Panc1 (cell line): ENCODE results near the gene NUP188. TPM values are rescaled to one million over a fixed set of nuclear protein-coding genes. Genes with fewer than 3 reads are reported as not detected.

Experiments used
- ATAC-seq: fragments of 200-7000 bp; cut with Tn5 transposase; 2 replicates; pipeline ENCODE4 v1.9.1; 2020; ENCODE audit warnings: mild to moderate bottlenecking, moderate library complexity
- BruUV-seq: library from RNA; stranded (reverse); fragments of 400-500 nt; replicated peaks from 2 replicates; lab custom pipeline; 2021; lab: Mats Ljungman, UMichigan
- CTCF ChIA-PET: fragments of 300-600 bp; sonication (Branson Sonifier 250); formaldehyde crosslinking; loops from one replicate; lab custom pipeline; 2022; ENCODE audit warnings: antibody characterized with exemption; lab: Charles Lee
- POLR2A ChIA-PET: fragments of 300-600 bp; sonication (Branson Sonifier 250); formaldehyde crosslinking; loops from one replicate; lab custom pipeline; 2022; ENCODE audit warnings: antibody characterized with exemption; lab: Charles Lee
- DNase-seq: peaks from one replicate; pipeline ENCODE4 v3.0.0-alpha.2; 2010; ENCODE audit warnings: low read depth, low spot score
- H3K27ac ChIP-seq: 2 replicates; pipeline ENCODE4 v1.5.1; 2011; ENCODE audit warnings: mild to moderate bottlenecking, low read length, inconsistent platforms
- H3K27me3 ChIP-seq: fragments of 200-500 bp; sonication (Bioruptor generic); 2 replicates; pipeline ENCODE4 v1.6.0; 2014; ENCODE audit warnings: low read length, inconsistent platforms; ENCODE audit not compliant: control insufficient read depth, insufficient read depth
- H3K36me3 ChIP-seq: fragments of 200-500 bp; sonication (Bioruptor generic); 2 replicates; pipeline ENCODE4 v1.5.1; 2014; ENCODE audit warnings: inconsistent platforms, mild to moderate bottlenecking, low read length, moderate library complexity; ENCODE audit not compliant: control insufficient read depth, insufficient read depth
- H3K4me1 ChIP-seq: 2 replicates; pipeline ENCODE4 v1.5.1; 2011; ENCODE audit warnings: inconsistent platforms, mild to moderate bottlenecking, low read length, moderate library complexity; ENCODE audit not compliant: control insufficient read depth, insufficient read depth
- H3K4me3 ChIP-seq, 2 experiments: 2 replicates each; pipeline ENCODE4 v1.5.1; 2011 to 2012; ENCODE audit warnings: low read depth in 2 of 2, low read length in 2 of 2, mild to moderate bottlenecking in 2 of 2, inconsistent platforms in 1 of 2, moderate library complexity in 1 of 2
- H3K9me3 ChIP-seq: fragments of 200-500 bp; sonication (Bioruptor generic); 2 replicates; pipeline ENCODE4 v1.5.1; 2014; ENCODE audit warnings: low read depth, mild to moderate bottlenecking, inconsistent platforms, low read length, moderate library complexity; ENCODE audit not compliant: control insufficient read depth, insufficient read depth
- CTCF ChIP-seq: fragments of 450-650 bp; IDR thresholded peaks from 2 replicates; pipeline ENCODE4 v1.5.1; 2017; ENCODE audit warnings: mild to moderate bottlenecking
- POLR2AphosphoS5 ChIP-seq: IDR thresholded peaks from 2 replicates; pipeline ENCODE4 v1.6.1; 2012; ENCODE audit warnings: mild to moderate bottlenecking, low read depth, low read length, moderate library complexity
- REST ChIP-seq, 2 experiments: IDR thresholded peaks; 2 replicates each; pipeline ENCODE4 v1.6.1; 2011 to 2012; ENCODE audit warnings: low read depth in 2 of 2, control low read depth in 1 of 2, low read length in 1 of 2, mild to moderate bottlenecking in 1 of 2, moderate library complexity in 1 of 2; ENCODE audit not compliant: insufficient read depth in 1 of 2
- SIN3A ChIP-seq: IDR thresholded peaks from 2 replicates; pipeline ENCODE4 v1.6.1; 2012; ENCODE audit warnings: low read depth, mild to moderate bottlenecking, low read length, moderate library complexity, borderline replicate concordance; ENCODE audit not compliant: insufficient read depth
- TCF7L2 ChIP-seq: IDR thresholded peaks from 2 replicates; pipeline ENCODE4 v1.6.1; 2011; ENCODE audit warnings: mild to moderate bottlenecking, low read depth, low read length, inconsistent platforms
- in situ Hi-C: cut with HindIII; loops from 2 replicates; pipeline ENCODE4 v1.10.0; 2016; ENCODE audit warnings: low sequenced_read_pairs, low pct_unique_long_range_greater_than_20kb
- intact Hi-C: fragments of 100-400 bp; cut with micrococcal nuclease; formaldehyde crosslinking; loops from one replicate; pipeline ENCODE4 v1.10.0; 2022; ENCODE audit not compliant: unreplicated experiment
- total RNA-seq: library from RNA; stranded (reverse); gene quantifications from one replicate; pipeline ENCODE4 v1.2.1, GENCODE V29; 2021; ENCODE audit not compliant: unreplicated experiment

Gene NUP188
- total RNA-seq, 1 experiment from 2014 or later, result 69.9 TPM

GRCh38 chr9:128913048-128913900 is 34.2 kb upstream of the NUP188 start:
- peaks cover 12% of the 10 kb centered on the region; the same call in 1 of the 2 replicates for H3K4me1 ChIP-seq
- H3K27me3 ChIP-seq, result no peaks in the 10 kb centered on the region
- ChIA-PET CTCF (interaction anchor here (1.2 kb wide), 1 partner anchor 83 kb away, joined by 4 read pairs; the partner anchor contains the start of gene SPOUT1), POLR2A (no interaction called here)
- no peak for DNase-seq
- BruUV-seq, result no TSS peak
- in situ Hi-C loops, result no loop called here
- H3K4me3 ChIP-seq, result no peak overlapping the region
- TF ChIP-seq SIN3A (no peak), TCF7L2 (no peak), CTCF (no peak), POLR2AphosphoS5 (no peak), REST (IDR thresholded peaks at IDR 0.05; ENCODE audit: insufficient read depth in 1 of 2, low read depth in 2 of 2, low read length in 1 of 2) (no peak)
- no peaks in the 10 kb centered on the region for H3K36me3 ChIP-seq
- ATAC-seq, result no peak
- no peaks in the 10 kb centered on the region for H3K9me3 ChIP-seq
- intact Hi-C loops, result no loop called here
- 0 out of 2 replicates have a peak overlapping the region, but pooled peaks have one; percentile 29 for H3K27ac ChIP-seq

- CTCF ChIA-PET, result interaction anchor here (1.2 kb wide), 1 partner anchor 84 kb away, joined by 4 read pairs; the partner anchor contains the start of gene SPOUT1
- Histone ChIP-seq H3K27ac (no peak overlapping the region), H3K4me1 (peaks cover 12% of the 10 kb centered on the region; the same call in 1 of the 2 replicates)
Measured at GRCh38 chr9:128913995-128914772, 33.3 kb upstream of the NUP188 start.

More at GRCh38 chr9:128913995-128914772, 33.3 kb upstream of the NUP188 start:
- Histone ChIP-seq H3K4me3 (no peak overlapping the region), H3K27me3 (no peaks in the 10 kb centered on the region), H3K9me3 (no peaks in the 10 kb centered on the region), H3K36me3 (no peaks in the 10 kb centered on the region)
- intact Hi-C loops, result no loop called here
- no TSS peak for BruUV-seq
- POLR2A ChIA-PET, result no interaction called here
- ATAC-seq (no peak), DNase-seq (no peak)
- TF ChIP-seq POLR2AphosphoS5, result no peak
- no peak for TF ChIP-seq CTCF
- TF ChIP-seq SIN3A, result no peak
- TF ChIP-seq REST (IDR thresholded peaks at IDR 0.05; ENCODE audit: insufficient read depth in 1 of 2, low read depth in 2 of 2, low read length in 1 of 2), result no peak
- TF ChIP-seq TCF7L2, result no peak
- in situ Hi-C loops, result no loop called here
